MM.1S (cell line): ENCODE data around the gene TMEM9.

Source experiments
- CTCF ChIP-seq: fragments of 300-600 bp; sonication (generic); IDR thresholded peaks from 2 replicates; pipeline ENCODE4 v1.5.1; 2016; ENCODE audit warnings: antibody characterized with exemption, low read length, mixed read lengths
- EZH2 ChIP-seq: fragments of 300-600 bp; sonication (generic); optimal IDR thresholded peaks from 2 replicates; pipeline ENCODE3; 2017; ENCODE audit warnings: low read depth, mild to moderate bottlenecking, antibody characterized with exemption, low read length, mixed read lengths
- EZH2phosphoT487 ChIP-seq: fragments of 300-600 bp; sonication (generic); IDR thresholded peaks from 2 replicates; pipeline ENCODE4 v1.6.1; 2018; ENCODE audit warnings: antibody characterized with exemption, low read length

GRCh38 chr1:201198598-201198997, 44.3 kb upstream of the TMEM9 start:
- TF ChIP-seq CTCF, result no peak
- no peak for TF ChIP-seq EZH2
- TF ChIP-seq EZH2phosphoT487, result no peak
